ENCODE measurements around the gene KMT5B.

Gene KMT5B

DNA sequence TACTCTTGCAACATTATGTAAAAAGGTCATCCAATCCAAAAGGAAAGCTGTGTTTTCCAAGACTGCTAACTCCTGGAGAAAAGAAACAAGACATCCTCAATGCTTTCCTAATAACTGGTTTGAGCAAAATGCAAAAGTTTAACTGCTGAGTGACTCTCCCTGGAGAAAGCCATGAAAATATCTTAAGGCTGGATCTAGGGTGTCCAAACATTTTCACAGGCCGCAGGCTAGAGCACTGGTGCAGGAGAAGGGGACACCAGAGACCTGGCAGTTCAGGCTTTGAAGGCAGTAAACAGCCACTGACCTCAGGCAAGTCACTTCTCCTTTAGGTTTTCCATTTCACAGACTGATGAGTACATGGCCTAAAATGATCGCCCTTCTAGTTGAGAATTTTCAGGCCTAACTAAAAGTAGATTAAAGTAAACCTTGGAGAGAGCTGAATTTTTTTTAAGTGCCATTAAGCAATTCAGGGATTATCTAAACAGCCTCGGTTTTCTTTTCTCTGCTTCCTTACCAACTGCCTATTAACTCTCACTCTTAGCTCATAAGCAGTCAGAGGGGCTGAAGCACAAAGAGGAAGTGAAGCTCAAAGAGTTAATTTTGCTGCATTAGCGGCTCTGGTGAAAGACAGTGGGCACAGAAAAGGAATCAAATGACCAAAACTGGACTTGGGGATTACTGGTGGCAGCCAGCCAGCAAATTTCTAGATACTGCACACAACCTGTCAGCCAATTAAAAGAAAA lies 94.2 kb downstream of the KMT5B start:
- no peak for DNase-seq (ENCODE audit: low read depth in 2 of 2)

DNA sequence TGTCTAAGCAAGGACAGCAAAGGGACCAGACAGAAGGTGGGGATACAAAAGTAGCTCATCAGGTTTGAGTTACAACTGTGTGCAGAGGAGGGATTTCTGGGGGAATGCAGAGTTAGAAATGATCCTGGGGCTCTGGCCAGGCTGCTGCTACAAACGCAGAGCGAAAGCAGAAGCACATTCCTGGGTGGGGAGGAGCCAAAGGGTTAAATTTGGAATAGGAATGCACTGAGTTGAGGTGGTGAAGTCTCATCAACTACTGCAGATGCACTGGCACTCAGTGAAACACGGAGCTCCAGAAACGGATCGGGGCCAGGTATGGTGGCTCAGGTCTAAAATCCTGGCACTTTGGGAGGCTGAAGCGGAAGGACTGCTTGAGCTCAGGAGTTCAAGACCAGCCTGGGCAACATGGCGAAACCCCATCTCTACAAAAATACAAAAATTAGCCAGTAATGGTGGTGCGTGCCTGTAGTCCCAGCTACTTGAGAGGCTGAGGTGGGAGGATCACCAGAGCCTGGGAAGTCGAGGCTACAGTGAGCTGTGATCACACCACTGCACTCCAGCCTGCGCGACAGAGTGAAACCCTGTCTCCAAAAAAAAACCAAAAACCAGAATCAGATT lies 95.1 kb downstream of the KMT5B start:
- no peak for DNase-seq (ENCODE audit: low read depth in 2 of 2)

DNA sequence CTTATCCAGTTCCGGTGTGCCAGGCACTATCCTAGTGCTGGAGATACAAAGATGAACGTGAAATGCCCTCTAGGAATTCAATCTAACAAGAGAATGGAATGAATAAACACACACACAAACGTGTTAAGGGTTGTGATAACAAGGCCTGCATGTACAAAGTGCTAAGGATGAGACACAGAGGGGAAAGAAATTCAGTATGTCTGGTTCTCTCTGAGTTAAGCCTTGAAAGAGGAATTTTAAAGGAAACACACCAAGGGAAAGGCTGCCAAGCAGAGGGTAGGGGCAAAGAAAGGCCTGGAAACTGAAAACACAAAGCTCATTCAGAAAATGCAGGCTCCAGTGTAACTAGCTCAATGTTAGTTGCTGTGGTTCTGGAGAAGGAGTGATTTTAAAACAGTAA lies 96.1 kb downstream of the KMT5B start:
- no peak for DNase-seq (ENCODE audit: low read depth in 2 of 2)

DNA sequence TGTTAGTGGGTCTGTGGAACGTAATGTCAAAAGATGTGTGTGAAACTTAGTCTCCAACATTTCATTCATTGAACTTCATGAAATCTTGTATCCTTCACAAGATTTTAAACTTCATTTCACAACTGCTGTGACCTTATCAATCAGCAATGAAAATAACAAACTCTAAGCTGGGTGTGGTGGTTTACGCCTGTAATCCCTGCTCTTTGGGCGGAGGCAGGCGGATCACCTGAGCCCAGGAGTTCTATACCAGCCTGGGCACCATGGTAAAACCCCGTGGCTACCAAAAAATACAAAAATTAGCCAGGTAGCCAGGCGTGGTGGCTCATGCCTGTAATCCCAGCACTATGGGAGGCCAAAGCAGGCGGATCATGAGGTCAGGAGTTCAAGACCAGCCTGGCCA lies 97.0 kb downstream of the KMT5B start:
- no peak for DNase-seq (ENCODE audit: low read depth in 2 of 2)

DNA sequence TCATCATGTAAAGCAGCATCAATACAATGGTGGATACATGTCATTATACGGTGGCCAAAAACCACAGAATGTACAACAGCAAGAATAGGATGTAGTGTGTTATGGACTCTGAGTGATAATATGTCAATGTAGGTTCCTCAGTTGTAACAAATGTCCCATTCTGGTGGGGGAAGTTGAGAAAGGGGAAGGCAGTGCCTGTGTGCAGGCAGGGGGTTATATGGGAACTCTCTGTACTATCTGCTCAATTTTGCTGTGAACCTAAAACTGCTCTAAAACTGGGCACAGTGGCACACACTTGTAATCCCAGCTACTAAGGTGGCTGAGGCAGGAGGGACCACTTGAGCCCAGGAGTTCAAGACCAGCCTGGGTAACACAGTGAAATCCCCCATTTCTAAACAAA lies 97.8 kb downstream of the KMT5B start:
- DNase-seq (ENCODE audit: low read depth in 2 of 2), result no peak

DNA sequence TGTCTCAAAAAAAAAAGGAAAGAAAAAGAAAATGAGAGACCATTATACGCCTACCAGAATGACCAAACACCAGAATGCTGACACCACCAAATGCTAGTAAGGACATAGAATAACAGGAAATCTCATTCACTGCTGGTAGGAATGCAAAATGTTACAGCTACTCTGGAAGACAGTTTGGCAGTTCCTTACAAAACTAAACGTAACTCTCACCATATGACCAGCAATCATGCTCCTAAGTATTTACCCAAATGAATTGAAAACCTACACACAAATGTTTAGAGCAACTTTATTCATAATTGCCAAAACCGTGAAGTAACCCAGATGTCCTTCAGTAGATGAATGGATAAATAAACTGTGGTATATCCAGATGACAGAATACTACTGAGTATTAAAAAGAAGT lies 99.1 kb downstream of the KMT5B start:
- no peak for DNase-seq (ENCODE audit: low read depth in 2 of 2)

DNA sequence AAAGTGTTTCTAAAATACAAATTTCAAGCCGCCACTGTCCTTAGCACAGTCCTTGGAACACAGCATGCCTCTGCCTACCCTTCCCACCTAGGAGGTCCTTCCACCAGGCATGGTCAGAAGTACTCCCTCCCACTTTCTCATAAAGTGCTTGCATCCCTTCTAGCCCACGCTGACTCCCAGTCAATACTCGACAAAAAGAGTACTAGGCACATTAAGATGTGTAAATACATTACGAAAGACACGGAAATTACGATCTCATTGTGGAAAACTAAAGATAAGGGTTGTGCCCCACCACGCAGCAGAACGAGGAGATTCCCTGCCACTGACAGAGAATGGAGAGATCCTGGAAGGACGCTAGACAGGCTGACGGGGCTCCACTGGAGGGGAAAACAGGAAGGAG lies 105.4 kb downstream of the KMT5B start:
- no peak for DNase-seq (ENCODE audit: low read depth in 2 of 2)

DNA sequence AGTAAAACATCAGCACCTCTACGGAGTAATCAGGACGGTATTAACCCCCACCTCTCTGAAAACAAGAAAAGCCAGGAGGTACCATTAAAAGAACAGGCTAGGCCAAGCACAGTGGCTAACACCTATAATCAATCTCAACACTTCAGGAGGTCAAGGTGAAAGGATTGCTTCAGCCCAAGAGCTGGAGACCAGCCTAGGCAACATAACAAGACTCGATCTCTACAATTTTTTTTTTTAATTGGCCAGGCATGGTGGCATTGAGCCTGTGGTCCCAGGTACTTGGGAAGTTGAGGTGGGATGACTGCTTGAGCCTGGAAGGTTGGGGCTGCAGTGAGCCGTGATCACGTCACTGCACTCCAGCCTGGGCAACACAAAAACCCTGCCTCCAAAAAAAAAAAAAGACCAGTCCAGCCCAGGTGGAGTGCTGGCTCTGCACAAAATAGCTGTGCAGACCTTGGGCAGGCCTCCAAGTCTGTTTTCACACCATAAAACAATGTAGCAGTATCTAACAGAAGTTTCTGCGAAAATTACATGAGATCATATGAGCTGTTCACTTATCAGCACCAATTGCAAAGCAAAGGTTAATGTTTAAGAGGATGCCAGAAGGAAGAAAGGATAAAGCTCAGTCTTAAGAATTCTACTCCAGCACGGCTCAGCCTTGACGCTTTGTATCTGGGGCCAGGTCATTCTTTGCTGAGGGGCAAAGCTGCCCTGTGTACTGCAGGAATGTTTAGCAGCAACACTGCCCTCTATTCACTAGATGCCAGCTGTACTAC lies 106.7 kb downstream of the KMT5B start:
- DNase-seq (ENCODE audit: low read depth in 2 of 2), result no peak
